Activated CD4-positive, alpha-beta T cell treated with anti-CD3 and anti-CD28 coated beads, Interleukin-2, amount 50 U/mL, for 4 hours (primary cell): ENCODE data around the gene SPACA4.

Experiments
- DNase-seq, 2 experiments: peaks; one replicate each; pipeline ENCODE4 v3.0.0-alpha.2; 2020

The SPACA4 gene

DNA sequence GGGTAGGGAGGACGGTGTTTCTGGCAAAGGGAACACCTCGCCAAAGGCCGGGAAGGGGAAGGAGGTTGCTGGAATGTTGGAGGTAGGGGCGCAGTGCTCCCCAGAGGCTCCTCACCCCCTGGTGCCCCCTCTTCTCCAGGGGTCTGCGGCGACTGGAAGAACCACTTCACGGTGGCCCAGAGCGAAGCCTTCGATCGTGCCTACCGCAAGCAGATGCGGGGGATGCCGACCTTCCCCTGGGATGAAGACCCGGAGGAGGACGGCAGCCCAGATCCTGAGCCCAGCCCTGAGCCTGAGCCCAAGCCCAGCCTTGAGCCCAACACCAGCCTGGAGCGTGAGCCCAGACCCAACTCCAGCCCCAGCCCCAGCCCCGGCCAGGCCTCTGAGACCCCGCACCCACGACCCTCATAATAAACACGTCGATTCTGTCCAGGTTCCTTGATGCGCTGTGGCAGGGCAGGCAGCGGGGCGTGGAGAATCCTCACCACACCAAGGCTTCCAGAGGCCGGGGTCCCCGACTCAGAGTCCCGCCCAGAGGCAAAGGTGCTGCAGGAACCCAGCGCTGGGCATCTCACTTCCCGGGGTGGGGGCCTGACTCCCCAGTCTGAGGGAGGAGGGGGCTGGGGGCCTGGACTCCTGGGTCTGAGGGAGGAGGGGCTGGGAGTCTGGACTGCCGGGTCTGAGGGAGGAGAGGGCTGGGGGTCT is 7.4 kb upstream of the SPACA4 start:
- no peak for DNase-seq

DNA sequence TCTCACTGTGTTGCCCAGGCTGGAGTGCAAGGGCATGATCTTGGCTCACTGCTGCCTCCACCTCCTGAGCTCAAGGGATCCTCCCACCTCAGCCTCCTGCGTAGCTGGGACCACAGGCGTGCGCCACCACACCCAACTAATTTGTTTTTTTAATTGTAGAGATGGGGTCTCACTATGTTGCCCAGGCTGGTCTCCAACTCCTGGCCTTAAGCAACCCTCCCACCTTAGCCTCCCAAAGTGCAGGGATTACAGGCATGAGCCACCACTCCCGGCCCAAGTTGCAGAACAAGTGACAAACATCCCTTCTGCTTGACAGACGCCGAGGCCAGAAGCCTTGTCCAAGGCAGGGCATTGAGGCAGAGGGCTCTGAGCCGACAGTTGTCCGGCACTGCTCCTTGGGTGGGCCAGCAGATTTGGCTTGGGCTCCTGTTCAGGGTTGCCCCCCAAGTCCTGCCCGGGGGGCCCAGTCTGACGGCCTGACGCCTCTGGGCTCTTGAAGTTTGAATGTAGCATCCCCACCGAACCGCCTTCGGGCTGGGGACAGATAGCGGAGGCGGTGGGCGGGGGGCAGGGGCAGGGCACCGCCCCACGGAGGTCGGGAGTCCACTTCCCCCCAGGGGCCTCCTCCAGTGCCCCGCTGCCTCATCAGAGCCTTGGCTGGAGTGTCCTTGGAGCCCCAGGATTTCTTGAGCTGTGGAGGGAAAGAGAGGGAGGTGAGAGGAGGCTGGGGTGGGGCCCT is 5.7 kb upstream of the SPACA4 start:
- DNase-seq = no peak

DNA sequence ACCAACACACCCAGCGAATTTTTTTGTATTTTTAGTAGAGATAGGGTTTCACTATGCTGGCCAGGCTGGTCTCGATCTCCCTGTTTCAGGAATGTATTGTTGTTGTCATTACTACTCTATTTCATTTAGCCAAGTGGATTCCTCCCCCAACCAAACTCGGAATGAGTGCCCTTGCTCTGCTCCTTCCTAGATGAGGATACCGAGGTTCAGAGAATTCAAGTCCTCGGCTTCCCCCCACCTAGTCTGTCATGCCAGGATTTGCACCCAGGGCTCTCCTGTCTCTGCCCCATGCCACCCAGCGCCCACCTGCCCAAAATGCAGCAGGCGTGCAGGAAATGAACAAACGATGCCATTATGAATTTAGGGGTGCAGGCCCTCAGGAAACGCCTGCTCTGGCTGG is 3.5 kb upstream of the SPACA4 start:
- no peak for DNase-seq

DNA sequence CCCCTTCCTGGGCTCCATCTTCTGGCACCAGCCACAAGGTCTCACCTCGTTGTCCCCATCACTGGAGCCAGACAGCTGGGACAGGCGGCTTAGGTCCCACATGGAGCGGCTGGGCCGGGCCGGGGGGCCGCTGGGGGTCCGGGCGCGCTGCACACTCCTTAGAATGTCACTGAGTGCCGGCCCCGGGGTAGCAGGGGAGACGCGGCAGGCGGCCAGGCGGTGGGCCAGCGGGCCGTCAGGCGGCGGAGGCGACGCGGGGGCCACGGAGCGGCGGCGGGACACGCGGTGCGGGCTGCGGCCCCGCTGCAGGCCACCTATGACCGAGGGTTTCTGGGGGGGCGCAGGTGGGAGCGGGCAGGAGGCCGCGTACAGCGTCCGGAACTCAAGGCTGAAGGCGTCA is 3.1 kb upstream of the SPACA4 start:
- DNase-seq = no peak

DNA sequence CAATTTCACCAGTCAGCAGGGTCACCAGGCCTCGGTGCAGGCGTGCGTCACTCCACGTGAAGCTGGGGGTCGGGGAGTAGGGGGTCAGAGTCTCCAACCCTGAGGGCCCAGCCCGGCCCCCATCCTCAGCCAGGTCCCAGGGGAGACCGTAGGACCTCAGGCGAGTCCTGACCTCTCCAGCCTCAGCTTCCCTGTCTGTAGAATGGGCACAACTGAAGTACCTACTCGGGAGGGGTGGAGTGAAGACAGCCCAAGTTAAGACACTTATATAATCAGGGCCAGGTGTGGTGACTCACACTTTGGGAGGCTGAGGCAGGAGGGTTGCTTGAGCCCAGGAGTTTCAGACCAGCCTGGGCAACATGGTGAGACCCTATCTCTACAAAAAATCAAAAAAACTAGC is 2.7 kb upstream of the SPACA4 start:
- DNase-seq = no peak

DNA sequence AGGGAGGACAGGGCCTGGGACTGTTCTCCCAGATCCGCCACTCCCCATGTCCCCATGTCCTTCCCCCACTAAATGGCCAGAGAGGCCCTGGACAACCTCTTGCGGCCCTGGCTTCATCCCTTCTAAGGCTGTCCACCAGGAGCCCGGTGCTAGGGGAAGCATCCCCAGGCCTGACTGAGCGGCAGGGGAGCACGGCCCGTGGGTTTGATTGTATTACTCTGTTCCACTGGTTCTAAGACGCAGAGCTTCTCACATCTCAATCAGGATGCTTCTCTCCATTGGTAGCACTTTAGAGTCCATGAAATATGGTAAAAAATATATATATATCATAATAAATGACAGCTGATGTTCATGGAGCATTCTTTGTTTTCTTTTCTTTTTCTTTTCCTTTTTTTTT is 815 bp downstream of the SPACA4 start:
- no peak for DNase-seq

DNA sequence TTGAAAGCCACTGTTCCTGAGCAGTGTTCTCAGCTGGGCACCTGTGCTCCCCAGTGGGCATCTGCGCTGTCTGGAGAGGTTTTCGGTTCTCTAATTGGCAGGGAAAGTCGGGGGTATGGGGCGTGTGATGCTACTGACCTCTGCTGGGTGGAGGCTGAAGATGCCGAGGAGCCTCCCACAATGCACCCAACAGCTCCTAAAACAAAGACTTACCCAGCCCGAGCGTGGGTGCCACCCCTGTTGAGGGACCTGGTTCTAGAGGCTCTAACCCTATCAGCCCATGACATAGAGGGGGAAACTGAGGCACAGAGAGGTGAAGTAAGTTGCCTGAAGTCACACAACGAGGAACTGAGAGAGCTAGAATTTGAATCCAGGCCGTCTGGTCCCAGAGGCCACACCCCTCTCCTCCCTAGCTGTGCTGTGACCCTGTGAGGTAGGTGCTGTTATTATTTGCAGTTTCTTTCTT is 2.3 kb downstream of the SPACA4 start:
- DNase-seq = peak; percentile 49 to 54

DNA sequence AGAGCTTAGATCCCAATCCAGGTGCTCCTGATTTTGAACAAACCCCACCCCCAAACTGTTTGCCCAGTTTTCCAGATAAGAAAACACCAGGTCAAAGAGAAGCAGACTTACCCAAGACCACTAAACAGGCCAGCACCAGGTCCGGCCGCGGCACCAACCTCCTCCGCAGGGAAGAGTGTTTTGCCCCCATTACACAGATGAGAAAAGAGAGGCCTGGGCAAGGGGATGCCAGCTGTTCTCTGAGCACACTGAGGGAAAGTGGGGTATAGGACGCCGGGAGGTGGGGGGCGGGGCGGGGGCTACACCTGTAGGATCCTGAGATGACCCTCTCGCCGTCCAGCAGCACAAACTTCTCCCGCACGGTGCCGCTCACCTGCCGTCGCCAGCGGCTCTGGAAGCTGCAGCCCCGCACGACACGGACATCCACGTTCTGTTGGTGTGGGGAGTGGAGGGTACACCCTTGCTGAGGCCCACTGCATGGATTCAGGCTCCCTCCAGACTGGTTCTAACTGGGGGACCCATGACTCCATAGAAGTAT is 3.1 kb downstream of the SPACA4 start:
- DNase-seq = no peak

DNA sequence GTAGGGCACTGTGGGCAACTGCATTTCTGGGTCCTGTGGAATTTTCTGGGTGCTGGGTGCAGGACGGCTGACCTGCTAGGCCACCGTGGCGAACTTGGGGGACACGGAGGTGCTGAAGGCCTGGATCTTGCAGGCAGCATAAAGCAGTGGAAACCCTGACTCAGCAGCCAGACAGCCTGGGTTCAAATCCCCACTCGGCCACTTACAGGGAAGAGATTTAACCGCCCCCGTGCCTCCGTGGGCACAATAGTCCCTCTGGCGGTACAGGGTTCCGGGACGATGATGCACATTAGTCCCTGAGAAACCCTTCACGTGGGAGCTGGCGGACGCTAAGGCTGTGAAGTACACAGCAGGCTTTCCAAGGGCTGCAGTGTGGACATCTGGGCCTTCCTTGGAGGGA is 5.3 kb downstream of the SPACA4 start:
- DNase-seq = no peak

DNA sequence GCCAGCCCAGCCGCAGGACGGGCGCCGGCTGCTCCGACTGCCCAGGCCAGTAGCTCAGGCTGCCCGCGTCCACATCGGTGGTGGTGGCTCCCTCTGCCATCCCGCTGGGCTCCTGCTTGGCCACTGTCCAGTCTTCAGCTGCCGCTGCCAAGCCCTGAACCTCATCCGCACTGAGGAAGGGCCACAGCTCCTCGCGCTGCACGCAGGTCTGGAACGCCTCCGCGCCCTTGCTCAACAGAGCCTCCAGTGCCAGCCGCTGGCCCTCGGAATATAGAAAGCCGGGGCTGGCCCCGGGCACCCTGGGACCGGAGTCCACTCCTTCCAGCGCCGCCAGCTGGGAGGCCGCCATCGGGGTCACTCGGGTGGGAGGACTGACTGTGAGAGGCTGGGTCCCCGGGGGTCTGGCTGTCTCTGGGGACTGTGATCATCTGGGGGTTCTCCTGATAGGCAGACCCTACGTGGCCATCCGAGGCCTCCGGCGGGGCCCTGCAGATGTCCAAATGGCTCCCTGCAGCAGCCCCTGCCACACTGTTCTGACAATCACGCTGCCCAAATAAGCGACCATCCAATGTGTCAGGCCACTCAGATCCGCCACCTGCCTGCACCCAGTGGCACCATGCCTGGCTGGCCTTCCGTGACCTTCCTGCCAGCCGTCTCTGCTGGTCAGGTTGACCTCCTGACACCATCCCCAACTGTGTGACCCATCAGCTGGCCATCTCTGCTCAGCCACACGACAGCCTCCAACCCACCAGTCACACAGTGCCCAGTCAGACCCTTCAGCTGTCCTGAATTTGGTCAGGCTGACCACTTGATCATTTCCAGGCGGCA is 6.7 kb downstream of the SPACA4 start:
- no peak for DNase-seq

DNA sequence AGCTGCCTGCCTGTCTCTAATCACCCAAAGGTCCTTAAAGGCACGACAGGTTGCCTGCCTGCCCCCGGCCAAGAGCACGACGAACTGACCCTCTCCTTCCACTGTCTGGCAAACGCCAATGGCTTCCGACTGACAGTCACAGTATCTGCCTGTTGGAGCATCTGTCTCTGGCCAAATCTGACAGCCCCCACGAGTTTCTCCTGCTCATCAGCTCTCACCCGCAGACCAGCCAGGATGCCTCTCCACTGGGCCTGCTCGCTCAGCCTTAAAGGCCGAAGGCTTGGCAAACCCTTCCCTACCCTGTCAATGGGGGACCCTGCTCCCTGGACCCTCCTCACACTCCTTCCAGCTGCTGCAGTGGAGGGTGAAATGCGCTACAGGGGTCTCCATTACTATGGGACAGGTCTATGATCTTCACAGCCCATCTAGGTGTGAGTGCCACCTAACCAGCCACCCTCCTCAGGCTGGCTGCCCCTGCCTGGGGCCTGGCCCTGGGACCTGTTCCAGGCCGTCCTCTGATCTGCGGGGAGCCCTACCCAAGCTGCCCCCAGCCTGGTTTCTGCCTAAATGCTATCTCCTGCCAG is 7.4 kb downstream of the SPACA4 start:
- DNase-seq = no peak

DNA sequence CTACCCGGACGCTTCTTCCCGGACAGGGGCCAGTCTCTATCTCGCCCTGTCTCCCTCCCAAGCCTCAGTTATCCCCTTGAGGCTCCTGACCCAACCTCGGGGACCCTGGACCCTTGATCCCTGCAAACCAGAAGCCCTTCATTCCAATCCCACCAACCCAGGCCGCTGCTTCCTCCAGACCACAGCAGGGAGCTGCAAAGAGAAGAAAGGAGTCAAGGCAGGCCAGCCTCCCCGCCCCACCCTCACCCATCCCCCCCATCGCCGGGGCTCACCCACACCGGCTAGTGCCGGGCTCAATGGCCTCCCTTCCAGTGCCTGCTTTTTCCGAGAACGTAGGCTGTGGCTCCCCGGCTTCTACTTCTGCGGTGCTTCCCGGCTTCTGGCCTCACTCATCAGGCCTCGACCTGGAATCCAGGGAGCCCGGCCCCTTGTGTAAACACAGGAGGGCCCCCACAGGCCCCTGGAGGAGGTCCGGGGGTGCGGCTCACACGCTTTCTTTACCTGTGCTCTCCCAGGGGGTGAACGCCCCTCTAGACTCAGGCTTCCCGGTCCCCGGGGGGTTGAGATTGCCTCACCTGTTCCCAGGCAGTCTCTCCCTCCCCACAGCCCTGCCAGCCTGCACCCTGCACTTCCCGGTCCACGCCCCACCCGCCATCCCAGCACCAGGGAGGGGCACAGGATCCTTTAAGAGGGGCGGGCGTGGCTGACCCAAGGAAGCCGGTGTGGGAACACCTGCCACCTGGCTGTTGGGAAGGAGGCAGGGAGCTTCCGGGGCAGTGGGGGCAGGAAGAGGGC is 8.1 kb downstream of the SPACA4 start, which contains the start of gene FAM83E:
TSS of gene FAM83E (minus strand) at position 641 of the 795 bp plus-strand sequence. CDS start 1,704 bp downstream, outside the sequence.
- no peak for DNase-seq

DNA sequence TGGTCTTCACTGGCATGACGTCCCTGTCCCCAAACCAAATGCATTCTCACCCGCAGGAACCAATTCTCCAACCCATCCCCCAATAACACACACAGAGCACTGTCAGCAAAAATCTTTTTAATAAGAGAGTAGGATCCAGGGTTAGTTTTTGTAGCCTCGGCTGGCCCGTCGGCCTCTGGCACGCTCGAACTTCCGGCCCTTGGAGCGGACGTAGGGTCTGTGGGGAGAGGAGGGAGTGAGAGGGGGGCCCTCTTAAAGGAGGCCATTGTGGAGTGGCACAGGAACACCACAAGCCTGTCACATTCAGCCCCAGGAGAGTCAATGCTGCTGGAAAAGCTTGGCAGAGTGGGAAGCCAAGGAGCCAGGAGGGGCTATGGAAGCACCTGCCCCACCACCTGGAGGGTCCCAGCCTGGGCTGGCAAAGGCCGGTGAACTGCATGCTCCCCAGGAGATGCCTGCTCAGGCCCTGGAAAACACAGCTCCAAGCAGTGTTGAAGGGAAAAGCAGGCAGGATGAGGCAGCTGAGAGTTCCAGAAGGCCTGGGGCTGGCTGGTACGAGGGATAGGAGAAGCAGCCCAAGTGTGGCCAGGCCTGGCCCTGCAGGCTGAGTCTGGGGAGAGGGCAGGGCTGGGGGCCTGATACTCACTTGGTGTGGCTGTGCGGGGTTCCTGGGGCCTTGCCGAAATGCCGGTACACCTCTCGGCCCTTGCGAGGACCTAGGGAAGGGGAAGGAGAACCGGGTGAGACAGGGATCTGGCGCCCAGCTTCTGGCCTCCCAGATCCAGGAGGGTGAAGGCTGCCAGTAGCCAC is 8.9 kb downstream of the SPACA4 start:
- DNase-seq = no peak

DNA sequence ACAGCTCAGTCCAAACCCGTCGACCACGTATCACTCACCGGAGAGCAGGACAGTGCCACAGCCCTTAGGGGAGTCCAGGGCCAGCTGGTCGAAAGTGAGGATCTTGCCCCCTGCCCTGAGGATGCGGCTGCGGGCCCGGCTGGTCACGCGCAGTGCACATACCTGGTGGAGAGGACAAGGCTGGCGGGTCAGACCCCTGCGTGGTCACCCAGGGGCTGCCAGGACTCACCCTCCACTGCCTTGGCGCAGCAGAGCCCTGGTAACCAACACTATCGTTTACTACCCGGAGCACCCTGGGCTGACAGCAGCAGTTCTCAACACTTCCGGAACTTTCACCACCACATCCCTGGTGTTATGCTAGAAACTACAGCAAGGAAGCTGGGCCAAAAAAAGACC is 9.5 kb downstream of the SPACA4 start:
- no peak for DNase-seq

DNA sequence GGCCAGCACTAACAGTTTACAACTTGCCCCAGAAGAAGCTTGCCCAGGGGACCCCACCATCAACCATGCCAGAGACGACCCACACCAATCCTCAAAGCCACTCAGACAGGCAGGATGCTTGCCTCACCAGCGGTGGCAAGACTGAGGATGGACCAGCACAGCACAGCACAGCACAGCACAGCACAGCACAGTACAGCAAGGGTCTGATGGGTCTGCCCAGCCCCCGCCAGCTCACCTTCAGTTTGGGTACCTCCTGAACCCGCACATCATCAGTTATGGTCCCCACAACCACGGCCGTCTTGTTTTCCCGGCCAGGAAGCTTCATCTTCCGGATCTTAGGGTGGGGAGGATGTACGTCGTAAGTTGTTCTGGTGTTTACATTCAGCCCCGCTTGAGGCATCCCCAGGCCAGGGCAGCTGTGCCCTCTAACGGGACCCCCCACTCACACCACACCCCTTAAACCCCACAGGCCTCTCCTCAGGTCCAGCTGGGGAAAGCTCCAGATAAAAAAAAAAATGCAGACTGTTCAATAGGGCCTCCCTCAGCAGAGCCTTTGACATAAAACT is 10.0 kb downstream of the SPACA4 start:
- DNase-seq = no peak

DNA sequence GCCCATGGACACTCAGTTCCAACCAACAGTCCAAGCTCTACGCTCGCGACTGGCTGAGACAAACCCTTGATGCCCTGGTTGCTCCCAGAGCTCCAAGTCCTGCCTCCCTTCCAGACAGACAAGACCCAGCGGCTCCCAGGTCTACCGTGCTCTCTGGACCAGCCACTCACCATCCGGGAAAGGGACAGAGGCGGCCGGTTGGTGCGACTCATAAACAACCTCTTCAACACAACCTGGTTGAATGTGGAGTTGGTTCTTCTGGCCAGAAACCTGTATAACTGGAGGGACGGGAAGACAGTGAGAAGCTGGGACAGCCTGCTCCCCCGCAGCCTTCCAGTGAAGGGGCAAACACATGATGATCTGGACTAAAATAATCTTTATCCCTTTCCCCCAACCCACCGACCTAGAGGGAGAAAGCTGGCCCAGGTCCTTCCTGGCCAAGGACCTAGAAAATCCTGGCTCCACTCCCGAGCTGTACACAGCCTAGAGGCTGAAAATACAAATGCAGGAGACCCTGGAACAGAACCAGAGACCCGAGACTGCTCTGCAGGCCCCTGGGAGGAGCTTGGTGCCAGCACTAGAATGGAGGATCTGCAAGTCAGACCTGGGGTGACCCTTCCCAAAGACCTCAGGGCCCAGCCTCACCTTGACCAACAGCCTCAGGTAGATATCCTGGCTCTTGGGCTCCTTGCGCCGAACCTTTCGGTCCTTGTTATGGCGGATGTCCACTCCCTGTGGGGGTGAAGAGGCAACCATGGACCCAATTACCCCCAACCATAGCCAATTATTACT is 10.8 kb downstream of the SPACA4 start:
- no peak for DNase-seq

DNA sequence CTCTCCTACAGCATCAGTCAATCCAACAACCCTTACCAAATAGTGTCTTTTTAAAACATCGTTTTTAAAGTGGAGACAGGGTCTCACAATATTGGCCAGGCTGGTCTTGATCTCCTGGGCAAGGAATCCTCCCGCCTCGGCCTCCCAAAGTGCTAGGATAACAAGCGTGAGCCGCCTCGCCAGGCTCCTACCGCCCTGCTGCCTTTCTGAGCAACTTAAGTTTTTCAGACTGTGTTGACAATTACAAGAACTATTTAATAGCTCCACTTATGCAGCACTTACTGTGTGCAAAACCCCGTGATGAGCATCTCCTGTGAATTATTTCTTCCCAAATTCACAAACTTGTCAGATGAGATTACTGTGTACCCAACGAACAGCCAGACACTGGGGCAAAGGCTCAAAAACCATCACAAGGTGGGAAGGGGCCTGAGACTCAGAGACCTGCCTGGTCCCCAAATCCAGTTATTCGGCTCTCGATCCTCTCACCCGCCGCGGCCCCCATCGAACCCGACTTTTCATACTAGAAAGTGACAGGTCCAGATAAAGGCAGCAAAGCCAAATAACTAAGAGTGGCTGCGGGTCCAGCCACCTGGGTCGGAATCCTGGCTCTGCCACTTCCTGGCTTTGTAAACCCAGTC is 11.9 kb downstream of the SPACA4 start:
- DNase-seq = no peak

DNA sequence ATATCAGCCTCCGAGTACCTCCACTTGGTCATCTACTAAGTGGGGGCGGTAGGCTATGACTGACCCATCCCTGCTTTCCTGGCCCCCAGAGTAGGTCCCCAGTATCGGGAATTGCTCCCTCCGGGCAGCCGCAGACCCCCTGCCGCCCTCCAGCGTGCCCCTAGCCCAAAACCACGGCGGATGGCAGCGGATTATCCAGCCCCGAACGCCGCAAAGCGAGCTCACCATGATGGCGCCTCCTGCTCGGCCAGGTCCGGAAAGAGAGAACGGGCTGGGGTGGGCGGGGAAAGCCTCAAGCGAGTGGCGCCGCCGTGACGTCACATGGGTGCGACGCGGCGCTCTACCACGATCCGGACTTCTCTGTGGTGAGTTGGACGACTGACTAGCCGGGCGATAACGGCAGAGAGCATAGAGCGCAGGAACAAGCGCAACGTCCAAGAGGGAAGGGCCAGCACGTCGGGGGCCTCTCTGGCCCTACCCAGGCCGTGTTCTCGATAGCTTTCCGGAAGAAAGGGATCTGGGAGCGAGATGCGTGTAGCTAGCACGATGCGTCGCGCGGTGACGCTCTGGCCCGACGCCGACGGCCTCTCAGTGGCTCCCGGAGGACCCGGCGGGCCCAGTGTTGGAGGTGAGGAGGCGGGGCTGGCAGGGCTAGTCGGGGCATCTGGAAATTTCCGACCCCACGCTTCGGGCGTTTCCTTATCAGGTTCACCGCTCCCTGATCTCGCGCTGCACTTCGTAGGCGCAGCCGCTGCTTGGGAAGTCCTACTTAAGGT is 12.6 kb downstream of the SPACA4 start, which contains the start of the genes RPL18 and SPHK2:
TSS of gene RPL18 (minus strand) at position 263 of the 776 bp plus-strand sequence. CDS start at position 228, 35 bp downstream.
TSS of gene SPHK2 (plus strand) at position 591 of the 776 bp plus-strand sequence. CDS start 1,009 bp downstream, outside the sequence.
- DNase-seq = peak; percentile 89 to 93
